Stimulated activated CD4-positive, alpha-beta T cell treated with anti-CD3 and anti-CD28 coated beads, Interleukin-2, amount 100 ng/mL, for 24 hours (primary cell): ENCODE results near the gene ABCA10.
"Not testable (repeated sequence)": the region's sequence is repeated elsewhere in the genome, so short reads cannot be mapped to it uniquely, and the experiment has no call there.

ENCODE experiments used
- DNase-seq, 2 donors: peaks; one replicate each; pipeline ENCODE4 v3.0.0-alpha.2; 2020

The ABCA10 gene, protein sequence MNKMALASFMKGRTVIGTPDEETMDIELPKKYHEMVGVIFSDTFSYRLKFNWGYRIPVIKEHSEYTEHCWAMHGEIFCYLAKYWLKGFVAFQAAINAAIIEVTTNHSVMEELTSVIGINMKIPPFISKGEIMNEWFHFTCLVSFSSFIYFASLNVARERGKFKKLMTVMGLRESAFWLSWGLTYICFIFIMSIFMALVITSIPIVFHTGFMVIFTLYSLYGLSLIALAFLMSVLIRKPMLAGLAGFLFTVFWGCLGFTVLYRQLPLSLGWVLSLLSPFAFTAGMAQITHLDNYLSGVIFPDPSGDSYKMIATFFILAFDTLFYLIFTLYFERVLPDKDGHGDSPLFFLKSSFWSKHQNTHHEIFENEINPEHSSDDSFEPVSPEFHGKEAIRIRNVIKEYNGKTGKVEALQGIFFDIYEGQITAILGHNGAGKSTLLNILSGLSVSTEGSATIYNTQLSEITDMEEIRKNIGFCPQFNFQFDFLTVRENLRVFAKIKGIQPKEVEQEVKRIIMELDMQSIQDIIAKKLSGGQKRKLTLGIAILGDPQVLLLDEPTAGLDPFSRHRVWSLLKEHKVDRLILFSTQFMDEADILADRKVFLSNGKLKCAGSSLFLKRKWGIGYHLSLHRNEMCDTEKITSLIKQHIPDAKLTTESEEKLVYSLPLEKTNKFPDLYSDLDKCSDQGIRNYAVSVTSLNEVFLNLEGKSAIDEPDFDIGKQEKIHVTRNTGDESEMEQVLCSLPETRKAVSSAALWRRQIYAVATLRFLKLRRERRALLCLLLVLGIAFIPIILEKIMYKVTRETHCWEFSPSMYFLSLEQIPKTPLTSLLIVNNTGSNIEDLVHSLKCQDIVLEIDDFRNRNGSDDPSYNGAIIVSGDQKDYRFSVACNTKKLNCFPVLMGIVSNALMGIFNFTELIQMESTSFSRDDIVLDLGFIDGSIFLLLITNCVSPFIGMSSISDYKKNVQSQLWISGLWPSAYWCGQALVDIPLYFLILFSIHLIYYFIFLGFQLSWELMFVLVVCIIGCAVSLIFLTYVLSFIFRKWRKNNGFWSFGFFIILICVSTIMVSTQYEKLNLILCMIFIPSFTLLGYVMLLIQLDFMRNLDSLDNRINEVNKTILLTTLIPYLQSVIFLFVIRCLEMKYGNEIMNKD (N-terminal part only)

DNA sequence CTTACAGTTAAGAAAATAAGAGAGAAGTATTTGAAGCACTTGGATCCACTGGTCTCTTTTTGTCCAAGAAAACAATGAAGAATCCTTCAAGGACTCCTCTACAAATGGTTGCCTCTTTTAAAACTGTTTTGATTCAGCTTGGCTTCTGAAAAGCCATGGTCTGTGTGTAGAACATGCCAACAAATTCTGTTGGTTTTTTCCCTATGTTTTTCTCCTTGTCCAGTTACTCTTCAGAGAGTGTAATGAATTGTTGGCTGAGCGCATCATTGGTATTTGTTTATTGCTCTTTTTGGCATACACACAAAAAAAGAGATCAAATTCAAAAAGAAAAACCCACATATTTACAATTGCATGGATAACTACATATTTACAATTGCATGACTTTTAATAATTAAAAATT, at the start of gene ABCA10:
ABCA10 (minus strand) TSS at position 249 of the 400 bp plus-strand sequence. CDS start 3,466 bp downstream, outside the sequence.
- no peak for DNase-seq

DNA sequence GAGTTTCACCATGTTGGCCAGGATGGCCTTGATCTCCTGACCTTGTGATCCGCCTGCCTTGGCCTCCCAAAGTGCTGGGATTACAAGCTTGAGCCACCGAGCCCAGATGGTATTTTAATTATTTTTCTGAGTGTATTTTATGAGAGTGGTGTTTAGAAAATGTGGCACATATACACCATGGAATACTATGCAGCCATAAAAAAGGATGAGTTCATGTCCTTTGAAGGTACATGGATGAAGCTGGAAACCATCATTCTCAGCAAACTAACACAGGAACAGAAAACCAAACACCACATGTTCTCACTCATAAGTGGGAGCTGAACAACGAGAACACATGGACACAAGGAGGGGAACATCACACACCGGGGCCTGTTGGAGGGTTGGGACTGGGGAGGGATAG, 47.7 kb upstream of the ABCA10 start:
- not testable (repeated sequence) for DNase-seq

DNA sequence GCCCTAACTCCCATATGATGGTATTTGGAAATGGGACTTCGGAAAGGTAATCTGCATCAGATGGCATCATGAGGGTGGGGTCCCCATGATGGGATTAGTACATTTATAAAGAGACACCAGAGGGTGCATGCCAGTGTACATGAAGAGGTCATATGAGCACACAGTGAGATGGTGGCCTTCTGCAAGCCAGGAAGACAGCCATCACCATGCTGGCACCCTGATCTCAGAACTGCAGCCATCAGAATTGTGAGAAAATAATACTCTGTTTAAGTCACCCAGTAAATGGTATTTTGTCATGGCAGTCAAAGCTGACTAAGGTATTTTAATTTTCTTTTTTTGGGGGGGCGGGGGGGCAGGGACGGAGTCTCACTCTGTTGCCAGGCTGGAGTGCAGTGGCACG, 47.1 kb upstream of the ABCA10 start:
- no peak for DNase-seq

DNA sequence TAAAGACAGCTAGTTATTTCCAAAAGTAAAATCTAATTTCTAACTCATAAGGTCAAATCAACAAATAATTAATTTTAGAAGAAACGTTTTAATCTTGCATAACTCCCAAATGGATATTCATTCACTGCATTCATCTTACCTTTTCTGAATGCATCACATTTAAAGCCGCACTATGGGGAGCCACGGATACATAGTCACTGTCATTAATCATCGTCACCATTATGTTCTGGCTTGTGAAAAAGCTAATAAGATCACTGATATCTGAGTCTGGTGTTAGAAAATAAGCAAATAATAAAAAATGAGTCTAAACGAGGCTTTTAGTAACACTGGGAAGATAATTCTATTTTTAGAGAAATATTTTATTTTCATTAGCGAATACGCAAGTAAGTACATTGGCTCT, 42.4 kb upstream of the ABCA10 start:
- no peak for DNase-seq

DNA sequence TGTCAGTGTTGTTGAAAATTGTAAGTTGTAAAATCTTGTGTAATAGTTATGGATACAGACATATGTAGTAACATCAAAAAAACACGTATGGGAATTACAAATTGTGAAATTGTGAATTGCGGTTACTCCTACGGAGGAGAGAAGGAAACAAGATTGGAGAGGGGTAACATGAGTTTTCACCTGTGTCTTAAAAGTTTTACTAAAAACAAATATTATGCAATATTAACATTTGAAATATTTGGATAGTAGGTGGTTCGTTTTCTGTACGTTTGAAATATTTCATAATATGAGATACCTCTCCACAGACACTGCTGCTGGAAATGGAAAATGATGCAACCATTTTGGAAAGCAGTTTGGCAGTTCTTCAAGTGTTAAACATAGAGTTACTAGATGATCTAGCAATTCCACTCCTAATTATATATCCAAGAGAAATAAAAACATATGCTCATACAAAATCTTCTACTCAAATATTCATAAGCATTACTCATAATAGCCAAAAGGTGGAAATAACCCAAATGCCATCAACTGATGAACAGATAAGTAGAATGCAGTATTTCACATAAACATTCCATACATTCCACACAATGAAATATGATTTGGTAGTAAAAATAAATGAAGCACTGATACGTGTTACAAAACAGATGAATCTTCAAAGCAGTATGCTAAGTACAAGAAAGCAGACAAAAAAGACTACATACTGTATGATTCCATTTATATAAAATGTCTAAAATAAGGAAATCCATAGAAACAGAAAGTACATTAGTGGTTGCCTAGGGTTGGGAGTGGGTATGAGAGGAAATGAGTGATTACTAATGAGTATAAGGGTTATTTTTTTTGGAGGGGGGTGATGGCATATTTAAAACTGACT, 40.7 kb upstream of the ABCA10 start:
- DNase-seq, result no peak

DNA sequence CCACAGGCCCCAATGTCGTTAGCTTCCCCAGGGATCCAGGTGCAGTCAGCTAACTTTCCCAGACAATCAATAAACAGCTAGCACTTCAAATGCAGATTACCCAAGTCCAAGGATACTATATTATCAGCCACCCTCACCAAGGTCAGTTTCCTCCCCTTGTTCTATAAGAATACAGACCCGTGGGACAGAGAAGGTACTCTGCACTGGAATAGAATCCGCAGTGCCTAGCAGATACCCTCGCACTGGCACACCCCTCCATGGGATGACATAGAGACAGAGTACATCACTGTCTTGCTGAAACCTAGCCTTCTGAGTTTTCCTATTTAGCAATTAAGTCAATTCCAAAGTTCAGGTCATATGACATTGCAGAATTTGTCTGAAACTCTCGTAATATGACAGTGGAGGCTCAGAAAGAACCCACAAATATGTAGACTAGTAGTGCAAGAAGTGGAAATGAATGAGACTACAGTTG, 40.0 kb upstream of the ABCA10 start:
- DNase-seq, result no peak

DNA sequence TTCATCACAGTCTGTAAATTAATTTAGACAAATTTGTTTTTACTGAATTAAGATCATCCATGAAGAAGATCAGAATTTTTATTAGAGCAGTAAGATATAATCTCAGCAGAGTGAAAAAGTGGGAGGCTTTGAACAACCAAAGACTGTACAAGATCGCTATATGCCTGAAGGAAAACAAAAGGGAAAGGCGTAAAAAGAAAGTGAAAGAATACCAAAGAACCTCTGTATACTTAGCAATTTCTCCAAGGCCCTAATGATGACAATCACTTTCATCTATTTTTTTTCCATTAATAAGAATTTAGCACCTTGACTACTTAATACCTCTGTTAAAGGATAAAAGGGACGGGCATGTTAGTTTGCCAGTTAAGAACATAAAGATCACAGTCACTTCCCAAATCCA, 38.6 kb upstream of the ABCA10 start:
- DNase-seq, result no peak

DNA sequence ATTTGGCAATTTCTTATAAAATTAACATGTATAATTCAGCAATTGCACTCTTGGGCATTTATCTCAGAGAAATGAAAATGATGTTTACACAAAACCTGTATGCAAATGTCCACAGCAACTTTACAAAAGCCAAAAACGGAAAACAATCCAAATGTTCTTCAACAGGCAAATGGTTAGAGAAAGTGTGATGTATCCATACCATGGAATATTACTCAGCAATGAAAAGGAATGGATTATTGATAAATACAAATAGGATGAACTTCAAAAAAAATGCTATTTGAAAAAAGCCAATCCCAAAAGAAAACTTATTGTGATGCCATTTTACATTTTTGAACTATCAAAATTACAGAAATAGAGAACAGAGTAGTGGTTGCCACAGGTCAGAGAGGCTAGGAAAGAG, 37.2 kb upstream of the ABCA10 start:
- no peak for DNase-seq

DNA sequence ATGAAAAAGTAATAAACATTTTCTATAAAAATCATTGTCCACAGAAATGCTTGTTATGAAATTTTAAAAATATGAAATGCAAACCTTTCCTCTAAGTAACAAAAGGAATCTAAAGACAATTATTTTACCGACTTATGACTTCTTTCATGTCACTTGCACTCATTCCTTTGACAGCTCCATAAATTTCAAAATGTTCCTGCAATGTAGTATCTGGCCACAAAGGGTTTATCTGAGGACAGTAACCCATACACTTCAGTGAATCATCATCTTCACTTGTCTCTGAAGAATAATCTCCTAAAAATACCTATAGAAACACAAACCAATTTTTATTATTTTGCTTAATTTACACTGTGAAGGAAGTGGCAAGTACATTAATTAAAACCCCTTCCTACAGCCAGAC, 25.6 kb upstream of the ABCA10 start:
- DNase-seq, result no peak

DNA sequence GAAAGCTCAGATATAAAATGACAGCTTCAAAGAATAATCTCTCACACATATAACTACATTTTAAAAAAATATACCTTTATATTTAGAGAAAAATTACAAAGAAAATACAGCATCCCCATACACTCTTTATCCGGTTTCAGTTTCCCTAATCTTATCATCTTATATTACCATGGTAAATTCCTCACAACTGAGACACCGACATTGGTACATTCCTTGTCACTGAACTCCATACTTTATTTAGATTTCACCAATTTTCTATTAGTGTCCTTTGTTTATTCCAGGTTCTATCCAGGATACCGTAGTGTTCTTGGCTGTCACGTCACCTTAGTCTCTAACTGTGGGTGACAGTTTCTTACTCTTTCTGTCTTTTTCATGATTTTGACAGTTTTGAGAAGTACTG, 22.0 kb upstream of the ABCA10 start:
- DNase-seq, result no peak

DNA sequence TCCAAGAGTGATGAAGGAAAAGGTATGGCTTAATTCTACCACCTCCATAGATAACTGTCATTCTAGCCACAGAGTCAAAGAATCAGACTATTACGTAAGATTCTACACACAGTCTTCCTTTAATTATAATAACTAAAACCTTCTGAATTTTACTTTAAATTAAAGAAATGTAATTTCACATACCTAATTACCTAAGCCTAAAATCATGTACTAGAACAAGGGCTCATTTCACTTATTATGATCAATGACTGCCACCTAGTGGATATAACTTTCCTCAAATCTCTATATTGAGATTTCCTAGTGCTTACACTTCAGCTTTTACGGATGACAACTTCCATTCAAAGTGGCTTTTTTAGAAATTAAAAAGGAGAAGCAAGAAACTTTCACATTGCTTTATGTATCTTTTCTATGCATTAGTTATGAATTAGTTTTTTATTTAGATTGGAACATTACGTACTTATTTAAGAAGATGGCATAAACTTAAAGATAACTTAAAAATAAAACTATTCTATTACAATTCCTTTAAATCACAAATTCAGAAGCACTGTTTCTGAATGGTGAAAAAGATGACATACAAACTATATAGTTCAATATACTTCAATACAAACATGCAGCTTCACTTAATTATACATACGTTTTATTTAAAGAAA, 18.2 kb upstream of the ABCA10 start:
- no peak for DNase-seq

DNA sequence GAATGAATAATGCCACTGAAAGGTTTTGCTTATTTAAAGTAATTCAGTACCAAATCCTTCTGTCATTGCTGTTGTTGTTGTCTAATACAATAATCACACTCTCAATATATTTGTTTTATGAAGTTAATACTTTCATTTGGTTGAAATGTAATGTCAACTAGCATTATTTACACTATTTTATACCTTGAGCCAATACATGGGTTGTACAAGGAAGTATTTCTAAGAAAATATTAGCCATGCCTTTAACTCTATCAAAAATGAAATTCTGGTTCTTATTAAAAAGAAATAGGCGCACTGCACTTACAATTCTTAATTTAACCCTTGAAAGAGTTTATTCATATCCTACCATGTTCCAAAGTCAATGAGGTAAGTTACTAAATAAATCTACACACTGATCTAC, 17.6 kb upstream of the ABCA10 start:
- DNase-seq, result no peak

DNA sequence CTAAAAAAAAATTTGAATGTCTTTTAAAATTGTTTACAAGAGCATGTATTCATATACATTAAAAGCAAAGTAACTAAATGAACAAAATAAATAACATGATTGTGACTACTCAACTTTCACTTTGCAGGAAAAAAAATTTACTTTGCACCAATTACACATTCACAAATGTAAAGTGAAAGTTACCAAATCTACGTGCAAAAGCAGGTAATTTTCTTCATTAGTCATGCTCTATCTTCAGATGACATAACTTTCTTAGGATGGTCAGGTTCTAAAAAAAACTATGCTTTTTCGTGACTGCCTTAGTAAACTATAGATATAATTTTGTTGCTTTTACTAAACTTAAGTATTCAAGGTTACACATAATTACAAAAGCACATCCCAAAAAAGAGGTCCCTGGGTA, 17.0 kb upstream of the ABCA10 start:
- no peak for DNase-seq

DNA sequence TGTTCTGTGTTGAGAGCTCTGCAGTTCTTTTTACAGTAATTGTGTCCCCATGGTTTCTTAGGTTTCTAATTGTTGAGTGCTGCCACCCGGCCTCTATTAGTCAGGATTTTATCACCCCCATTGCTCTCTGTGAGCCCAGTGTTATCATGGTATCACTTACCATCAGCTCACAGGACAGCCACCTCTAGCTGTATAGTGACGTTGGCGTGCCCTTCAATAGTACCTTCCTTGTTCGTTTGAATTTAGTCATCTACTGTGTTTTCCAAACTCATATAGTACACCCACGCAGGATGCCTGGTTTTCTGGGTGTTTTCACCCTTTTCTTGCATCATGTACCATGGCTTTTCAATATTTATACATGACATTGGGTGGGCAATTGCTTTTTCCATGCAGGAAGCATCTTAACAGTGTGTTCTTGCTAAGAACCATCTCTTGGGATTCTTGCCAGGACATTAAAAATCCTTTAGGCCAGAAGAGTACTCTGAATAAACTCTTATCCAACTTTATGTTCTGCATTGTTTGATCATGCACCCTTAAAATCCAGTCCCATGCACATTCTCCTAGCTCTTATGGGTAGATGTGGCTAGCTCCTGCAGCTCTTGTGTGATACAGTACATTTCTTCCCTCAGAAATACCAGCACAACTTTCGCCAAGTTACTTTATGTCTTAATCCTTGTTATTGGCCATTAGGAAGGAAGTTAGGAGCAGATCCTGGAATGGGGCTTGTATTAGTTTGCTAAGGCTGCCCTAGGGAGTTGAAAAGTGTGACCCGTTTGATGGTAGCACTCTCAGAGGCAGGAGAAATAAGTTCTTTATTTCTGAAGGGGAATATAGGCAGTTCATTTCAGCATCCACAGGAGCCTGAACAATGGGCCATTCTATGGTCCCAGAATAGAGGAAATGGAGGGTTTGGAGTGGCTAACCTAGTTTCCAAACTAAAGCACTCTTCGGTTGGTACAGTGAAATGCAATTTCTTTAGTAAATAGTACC, 11.3 kb upstream of the ABCA10 start:
- DNase-seq, result no peak

DNA sequence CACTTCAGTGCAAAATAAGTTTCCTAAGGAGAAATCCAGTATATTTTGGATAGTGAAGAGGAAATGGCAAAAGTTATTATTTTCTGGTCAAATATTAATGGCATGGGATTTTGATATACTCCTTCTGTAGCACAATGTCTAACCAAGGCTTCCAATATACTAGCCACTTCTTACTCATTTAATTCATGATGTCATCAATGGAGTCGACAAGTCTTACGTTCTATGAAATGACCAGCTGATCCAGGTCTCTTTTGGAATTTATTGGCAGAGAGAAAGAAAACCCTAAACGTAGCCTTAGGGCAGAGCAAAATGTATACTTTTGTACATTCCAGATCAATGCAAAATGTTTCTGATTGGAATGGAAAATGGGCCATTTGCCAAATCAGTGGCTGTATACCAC, 8.3 kb upstream of the ABCA10 start:
- DNase-seq, result no peak

DNA sequence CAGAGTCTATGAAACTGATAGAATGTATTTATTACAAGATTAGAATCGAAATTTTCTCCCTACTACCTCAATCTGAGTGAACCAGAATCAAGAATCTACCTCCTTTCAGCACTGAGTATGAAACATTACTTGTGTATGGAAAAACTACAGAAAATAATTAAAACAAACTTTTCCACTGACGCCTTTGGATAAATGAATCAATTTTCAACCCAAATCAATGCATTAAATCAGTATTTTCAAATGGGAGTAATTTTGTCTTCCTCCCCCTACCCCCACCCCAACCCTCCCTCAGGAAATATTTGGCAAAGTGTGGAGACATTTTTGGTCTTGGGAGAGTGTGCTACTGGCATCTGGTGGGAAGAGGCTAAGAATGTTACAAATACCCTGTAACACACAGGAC, 7.8 kb upstream of the ABCA10 start:
- no peak for DNase-seq

DNA sequence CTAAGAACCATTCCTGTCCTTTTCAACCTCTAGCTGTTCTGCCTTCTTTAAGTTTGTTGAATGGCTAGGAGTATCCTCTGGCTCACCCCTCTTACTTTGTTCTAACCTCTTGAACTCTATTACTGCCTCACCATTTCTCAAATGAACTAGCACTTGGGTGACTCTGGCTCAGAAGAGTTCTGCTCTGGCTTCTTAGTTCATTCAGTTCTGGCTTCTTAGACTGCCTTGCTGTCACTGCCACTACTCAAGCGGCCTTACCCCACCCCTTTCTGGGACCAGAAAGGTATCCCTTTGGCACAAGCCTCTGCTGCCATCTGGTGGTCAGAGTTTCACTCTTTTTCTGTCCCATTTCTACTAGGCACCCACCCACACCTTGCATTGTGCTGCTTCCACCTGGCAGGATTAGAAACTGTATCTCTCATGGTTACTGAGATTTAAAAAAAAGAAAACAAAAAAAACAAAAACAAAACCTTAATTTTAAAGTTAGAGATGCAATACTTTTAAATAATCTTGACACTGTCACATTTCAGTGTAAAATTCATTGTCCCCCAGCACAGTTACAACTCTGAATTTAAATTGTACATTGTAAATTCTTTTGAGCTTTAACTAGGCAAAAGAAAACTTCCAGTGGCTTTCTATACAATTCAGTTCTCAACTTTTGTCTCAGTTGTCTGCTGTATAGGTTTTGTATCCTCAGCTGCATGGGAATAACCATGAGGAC, 6.9 kb upstream of the ABCA10 start:
- DNase-seq, result peak; percentile 63 to 66

DNA sequence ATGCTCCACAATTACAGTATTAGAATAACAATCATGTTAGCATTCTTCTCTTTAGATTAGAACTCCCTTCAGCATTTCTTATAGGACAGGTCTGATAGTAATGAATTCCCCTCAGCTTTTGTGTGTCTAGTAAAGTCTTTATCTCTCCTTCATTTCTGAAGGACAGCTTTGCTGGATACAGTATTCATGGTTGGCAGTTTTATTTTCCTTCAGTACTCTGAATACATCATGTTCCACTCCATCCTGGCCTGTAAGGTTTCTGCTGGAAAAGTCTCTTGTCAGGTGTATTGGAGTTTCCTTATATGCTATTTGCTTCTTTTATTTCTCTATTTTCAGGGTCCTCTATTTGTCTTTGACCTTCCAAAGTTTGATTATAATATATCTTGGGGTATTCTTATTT, 4.0 kb upstream of the ABCA10 start:
- no peak for DNase-seq

DNA sequence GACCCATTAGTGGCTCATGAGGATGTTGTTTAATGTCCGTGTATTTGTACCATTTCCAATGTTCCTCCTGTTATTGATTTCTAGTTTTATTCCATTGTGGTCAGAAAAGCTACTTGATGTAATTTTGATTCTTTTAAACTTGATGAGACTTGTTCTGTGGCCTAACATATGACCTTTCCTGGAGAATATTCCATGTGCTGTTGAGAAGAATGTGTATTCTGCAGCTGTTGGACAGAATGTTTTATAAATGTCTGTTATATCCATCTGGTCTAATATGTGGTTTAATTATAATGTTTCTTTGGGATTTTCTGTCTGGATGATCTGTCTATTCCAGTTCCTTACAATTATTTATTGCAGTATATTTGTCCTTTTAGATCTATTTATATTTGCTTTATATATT, 2.9 kb upstream of the ABCA10 start:
- DNase-seq, result no peak

DNA sequence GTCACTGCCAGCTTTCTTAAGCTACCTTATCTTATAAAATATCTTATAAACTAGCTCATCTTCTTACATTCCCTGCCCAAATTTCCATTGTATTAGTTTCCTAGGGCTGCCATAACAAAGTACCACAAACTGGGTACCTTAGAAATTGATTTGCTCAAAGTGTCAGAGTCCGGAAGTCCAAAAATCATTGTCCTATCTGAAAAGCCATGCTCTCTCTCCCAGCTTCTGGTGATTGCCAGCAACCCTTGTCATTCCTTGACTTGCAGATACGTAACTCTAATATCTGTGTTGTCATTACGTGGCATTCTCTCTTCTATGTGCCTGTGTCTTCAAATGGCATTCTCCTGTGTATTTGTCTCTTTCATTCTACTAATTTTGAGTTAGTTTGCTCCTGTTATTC, 2.3 kb upstream of the ABCA10 start:
- DNase-seq, result no peak
